ENCODE results near the gene MMAA.
"Not testable (repeated sequence)": the region's sequence is repeated elsewhere in the genome, so short reads cannot be mapped to it uniquely, and the experiment has no call there.

MMAA gene

DNA sequence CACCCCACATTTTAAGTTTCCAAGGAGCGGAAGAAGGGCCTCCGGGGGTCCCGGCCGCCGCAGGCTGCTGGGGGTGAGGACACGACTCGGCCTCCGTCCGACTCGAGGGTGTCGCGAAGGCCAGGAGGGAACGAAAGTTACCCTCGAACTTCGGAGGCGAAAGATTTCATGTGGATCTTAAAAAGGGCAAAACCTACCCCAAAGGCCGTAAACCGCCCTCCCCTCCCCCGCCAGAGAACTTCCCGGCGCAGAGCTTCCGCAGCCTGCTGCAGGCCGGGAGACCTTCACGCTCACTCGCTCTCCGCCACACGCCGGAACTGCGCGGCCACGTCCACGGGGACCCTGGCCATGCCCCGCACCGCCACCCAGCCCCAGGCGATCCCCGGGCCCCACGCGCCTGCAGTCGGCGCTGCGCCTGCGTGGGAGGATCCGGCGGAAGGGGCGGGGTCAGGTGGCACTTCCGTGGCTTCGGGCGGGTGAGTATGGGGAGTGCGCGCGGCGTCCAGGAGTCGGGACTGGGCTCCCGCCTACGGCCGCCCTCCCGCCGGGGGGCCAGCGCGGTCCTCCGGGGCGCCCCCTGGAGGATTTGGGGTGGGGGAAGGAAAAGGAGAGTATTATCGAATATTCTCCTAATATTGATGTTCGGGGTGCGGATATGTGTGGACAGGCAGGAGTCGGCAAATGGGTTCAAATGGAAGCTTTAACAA lies at the start of gene MMAA:
TSS of gene MMAA (plus strand) at position 454 of the 707 bp plus-strand sequence. CDS start 19,755 bp downstream, outside the sequence.
- DNase-seq (ENCODE audit: low spot score), result peak; percentile 98

DNA sequence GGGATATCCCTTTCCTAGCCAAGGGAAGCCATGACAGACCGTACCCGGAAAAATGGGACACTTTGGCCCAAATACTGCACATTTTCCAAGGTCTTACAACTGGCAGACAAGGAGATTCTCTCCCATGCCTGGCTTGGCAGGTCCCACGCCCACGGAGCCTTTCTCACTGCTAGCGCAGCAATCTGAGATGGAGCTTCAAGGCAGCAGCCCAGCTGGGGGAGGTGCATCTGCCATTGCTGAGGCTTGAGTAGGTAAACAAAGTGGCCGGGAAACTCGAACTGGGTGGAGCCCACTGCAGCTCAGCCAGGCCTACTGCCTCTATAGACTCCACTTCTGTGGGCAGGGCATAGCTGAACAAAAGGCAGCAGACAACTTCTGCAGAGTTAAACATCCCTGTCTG lies 44.6 kb upstream of the MMAA start:
- DNase-seq (ENCODE audit: low spot score), result not testable (repeated sequence)

DNA sequence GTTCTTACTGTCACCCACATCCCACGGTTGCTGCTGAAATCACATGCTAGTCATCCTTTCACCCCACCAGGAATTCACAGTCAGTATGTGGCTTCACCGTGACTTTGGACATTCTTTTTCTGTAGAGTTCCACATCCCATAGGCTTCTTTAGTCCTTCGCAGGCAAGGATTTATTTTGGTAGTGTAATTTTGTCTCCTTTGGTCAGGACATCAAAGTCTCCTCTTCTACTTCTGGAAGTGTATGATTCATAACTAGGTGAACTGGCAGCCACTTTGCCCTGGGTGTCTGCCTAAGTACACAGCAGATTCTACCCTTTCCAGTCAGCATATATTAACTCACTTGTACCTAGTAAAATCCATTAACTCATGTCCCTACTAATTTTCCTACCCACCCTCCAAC lies 38.3 kb upstream of the MMAA start:
- DNase-seq (ENCODE audit: low spot score), result no peak

DNA sequence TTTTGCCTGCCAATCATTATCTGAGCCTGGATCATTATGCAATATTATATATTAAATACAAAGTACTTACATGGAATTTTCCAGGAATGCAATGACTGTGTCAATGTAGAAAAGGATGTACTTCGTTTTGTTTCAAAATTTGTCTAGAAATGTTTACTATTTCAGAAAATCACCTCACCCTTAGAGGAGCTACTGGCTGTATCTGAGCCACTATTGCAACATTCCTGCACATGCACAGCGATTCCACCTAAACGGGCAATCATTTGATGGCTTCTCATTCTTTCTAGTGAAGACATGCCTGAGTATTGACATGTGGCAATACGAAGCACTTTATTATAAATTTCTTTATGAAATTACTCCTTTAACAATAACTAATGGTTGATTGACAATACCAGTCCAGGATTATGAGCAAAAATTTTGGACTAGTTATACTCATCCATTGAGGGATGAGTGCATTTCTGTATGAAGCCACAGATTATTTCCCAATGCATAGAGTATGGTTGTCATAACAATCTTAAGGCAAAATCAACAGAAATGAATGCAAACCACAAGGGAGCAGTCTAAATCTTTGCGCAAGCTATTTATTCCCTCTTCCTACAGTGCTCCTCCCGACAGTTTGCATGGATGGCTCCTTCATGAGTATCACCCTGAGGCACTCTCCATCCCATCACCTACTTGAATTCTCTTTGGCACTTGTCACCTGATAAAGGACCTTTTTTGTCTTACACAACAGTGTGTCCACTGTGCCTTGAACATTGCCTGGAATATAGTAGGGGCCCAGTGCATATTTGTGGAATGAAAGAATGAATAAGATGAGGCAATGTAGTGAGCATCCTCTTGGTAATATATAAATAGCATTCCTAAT lies 35.8 kb upstream of the MMAA start:
- DNase-seq (ENCODE audit: low spot score), result no peak

DNA sequence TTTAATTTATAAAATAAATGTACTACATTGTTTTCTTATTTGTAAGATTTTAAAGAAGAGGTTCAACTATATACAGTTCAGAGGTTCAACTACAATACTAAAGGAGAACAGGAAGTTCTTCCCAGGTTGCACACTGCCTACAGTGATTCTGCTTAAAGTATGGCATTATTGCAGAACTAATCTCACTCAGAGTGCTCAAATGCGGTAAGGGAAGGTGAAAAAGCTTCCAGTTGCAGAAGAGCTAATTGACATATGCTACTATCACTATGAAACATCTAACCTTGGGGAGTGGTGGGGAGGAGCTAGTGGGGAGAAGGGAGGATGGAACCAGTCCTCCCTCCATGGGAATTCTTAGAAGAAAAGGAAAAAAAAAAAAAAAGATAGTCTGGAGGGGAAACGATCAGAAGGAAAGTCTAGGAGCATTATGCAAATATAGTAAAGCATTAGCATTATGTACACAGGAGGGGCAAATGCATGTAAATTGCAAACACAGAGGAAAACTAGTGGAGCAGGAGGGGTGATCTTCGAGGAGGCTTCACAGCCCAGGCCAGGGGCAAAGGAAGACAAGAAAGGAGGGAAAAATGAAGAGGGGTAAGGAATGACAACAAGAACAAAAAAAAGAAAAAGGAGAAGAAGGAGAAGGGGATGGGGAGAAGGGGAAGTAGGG lies 32.0 kb upstream of the MMAA start:
- no peak for DNase-seq (ENCODE audit: low spot score)

DNA sequence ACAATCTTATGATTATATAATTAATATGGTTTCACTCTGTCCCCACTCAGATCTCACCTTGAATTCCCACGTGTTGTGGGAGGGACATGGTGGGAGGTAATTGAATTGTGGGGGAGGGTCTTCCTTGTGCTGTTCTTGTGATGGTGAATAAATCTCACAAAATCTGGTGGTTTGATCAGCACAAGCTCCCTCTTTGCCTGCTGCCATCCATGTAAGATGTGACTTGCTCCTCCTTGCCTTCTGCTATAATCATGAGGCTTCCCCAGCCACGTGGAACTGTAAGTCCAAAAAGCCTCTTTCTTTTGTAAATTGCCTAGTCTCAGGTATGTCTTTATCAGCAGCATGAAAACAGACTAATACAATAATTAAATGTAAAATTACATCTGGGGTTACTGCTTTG lies 29.8 kb upstream of the MMAA start:
- DNase-seq (ENCODE audit: low spot score), result not testable (repeated sequence)

DNA sequence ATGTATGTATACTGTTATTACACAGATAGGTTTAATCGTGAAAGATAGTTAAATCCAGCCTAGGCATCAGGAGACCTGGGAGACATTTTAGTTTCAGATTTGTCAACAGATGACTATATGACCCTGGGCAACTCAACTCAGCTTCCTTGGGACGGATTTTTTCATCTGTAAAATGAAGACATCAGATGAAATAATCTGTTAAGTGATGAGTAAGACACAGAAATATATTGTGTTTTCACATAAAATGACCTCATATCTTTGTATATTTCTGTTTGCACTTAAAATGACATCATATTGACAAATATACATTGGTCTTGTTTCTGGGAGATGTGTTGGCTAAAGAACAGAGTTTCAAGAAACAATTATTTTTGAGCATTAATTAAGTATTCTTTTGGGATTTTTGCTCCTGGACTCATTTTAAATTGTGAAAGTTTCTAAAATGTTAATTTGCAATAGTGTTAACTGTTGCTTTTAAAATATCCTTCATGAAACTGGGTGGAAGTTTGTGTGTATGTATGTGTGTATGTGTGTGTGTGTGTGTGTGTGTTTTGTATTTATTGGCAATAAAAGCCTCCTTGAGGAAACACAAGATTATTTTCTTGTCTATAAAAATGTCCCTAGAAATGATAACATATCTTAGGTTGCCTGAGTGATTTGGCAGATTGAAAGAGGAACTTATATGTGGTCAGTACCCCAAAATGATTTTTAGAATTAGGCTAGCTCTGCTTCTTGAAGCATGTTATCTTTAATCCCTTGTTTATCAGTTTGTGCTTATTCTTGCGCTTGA lies 29.1 kb upstream of the MMAA start:
- DNase-seq (ENCODE audit: low spot score), result no peak

DNA sequence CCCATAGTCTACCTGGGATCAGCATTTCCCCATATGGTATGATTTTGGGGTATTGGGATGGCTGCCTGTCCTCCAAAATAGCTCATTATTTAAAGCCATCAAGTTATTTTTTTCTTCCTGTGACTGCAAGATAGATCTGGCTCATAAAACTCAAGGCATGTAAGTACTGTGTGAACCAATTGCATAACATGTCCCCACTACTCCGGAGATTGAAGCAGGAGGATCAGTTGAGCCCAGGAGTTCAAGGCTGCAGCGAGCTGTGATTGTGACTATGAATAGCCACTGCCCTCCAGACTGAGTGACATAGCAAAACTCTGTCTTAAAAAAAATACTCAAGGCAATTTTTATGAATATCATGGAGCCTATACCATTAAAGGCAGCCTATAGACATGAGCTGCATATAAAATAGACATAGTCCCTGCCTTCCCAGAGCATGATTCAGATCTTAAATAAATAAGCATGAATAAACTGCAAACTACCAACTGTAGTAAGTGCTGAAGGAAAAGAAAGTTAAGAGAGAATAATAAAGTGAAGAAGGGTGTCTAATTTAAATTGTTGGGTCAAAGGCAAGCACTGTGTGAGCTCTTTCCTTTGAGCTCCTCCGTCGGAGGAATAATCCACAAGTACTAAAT lies 16.9 kb upstream of the MMAA start:
- no peak for DNase-seq (ENCODE audit: low spot score)

DNA sequence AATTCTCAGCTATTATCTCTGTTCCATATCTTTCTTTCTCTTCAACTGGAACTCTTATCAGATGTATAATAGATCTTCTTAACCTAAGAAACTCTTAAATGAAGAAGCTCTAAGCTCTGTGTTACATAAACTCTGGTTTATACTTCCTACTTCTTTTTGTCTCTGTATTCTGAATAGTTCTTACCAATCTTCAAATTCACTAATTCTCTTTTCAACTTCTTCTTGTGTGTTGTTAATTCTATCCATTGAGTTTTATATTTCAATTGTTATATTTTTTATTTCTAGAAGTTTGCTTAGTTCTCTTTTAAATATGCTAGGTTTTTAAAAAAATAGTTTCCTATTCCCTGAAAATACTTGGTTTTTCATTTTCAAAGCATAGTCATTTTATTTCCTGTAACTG lies 13.2 kb upstream of the MMAA start:
- no peak for DNase-seq (ENCODE audit: low spot score)

DNA sequence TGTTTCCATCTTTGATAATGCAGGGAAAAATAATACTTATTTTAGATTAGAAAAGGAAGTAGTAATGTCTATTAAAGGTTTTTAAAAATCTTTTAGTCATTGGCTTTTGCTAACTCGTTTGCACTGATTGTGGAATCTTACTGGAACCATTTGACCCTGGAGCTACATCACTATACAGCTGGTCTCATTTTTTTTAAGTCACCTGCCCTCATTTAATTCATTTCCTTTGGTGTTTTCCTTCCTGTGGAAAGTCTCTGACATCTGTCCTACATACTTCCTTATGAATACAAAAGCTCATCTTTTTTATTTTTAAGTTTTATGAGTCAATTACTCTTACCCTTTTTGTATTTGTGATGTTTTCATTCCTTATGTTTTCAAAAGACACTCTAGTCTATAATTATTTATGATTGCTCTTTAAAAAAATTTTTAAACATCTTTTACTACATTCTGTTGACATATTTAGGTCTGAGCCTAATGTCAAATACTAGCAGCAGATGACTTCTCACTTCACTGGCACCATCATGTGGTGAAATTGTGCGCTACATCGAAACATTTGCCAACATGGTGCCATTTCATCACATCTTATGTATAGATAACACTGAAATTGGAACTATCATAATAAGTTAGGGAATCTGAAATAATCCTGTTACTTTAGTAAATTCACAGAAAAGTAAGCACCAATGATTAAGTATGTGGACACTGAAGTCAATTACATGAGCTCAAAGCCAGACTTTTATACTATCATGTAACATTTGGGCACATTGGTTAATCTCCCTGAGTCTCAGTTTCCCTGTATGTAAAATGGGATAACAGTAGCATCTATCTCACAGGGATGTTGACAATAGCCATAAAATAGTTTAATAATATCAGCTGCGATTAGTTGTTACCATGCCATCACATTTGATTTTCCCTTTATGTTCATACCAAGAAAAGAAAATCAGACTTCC lies 9.4 kb upstream of the MMAA start:
- peak; percentile 62 for DNase-seq (ENCODE audit: low spot score)

DNA sequence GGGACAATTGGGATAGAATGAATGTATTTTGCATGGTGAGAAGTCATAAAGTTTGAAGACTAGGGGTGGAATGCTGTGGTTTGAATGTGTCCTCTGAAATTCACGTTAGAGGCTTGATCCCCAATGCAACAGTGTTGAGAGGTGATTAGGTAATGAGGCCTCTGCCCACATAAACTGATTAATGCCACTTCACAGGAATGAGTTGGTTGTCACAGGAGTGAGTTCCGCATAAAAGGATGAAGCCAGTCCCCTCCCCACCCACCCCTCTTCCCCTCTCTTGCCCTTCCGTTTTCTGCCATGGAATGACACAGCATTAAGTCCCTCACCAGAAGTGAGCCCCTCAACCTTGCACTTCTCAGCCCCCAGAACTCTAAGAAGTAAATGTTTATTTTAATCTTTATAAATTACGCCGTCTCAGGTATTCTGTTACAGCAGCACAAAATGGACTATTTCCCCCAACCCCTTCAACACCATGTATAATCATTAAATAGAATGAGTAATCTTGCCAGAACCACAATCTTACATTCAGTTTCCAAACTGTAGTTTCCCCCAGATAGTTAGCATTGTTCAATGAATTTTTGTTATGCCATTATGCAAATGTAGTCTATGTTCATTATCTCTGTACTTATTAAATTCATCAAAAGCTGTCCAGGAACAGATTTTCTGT lies 5.5 kb upstream of the MMAA start:
- DNase-seq (ENCODE audit: low spot score), result no peak

DNA sequence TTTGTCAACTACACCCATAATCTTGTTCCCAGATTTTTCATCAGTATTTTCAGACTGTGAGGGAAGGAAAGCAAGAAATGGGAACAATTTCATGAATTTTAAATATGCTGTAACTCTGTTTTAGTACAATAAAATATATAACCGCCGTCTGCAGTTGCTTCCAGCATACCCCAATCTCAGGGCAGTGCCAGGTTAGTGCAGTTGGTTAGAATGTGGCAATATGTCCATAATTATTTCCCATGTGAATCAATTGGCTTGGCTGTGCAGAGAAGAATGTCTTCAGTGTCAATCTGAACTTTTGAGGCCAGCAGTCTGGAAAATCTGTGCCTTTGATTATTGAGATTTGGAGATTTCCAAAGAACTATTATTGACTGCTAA lies 5.0 kb upstream of the MMAA start:
- no peak for DNase-seq (ENCODE audit: low spot score)

DNA sequence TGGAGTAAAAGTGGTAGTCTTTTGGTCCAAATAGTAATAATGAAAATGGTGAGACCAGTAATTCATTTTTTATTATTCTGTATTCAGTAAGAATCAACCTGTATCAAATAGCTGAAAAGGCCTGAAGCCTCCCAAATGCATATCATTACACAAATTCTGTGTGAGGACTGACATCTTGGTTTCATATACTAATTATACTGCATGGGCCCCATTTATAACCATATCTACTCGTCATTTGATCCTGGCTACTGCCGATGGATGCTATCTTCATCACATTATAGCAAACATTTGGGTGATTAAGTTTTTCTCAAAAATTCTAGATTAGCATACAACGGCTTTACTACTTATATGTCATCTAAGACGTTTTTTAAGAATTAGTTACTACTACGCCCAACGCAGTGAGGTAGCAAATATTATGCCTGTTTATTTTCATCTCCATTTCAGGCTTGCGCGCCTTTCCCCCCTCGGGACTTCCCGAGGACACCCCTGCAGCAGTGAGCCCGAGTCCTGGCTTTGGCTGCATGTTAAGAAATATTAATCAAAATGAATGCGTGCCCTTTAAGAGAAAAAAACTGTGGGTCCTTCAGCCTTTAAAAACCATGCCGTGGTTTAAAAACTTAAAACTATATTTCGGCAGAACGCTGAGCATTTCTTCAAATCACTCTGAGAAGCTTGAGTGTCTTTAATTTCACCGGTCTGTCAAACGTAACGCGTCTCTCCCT lies 814 bp upstream of the MMAA start:
- peak; percentile 12 for DNase-seq (ENCODE audit: low spot score)

DNA sequence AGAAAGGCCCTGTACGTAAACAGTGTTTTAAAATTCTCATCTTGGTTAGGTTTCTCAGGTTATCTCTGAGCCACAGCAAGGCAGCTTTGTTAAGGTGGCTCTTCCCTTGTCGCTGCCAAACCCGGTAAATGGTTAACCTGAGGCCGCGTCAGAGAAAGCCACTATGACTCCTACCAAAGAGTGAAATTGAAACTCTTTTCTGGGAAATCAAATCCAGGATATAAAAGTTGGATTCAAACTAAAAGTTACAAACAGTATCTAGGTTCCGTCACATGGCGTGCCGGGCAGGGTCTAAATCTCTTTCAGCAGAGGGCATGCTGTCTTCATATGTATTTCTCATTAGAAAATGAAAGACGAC lies 433 bp downstream of the MMAA start:
- peak; percentile 12 for DNase-seq (ENCODE audit: low spot score)

DNA sequence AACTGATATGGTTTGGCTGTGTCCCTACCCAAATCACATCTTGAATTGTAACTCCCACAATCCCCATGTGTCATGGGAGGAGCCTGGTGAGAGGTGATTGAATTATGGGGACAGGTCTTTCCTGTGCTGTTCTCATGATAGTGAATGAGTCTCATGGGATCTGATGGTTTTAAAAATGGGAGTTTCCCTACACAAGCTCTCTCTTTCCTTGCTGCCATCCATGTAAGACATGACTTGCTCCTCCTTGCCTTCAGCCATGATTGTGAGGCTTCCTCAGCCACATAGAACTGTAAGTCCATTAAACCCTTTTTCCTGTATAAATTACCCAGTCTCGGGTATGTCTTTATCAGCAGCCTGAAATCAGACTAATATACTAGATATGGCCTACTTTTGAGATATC lies 2.9 kb downstream of the MMAA start:
- DNase-seq (ENCODE audit: low spot score), result not testable (repeated sequence)

DNA sequence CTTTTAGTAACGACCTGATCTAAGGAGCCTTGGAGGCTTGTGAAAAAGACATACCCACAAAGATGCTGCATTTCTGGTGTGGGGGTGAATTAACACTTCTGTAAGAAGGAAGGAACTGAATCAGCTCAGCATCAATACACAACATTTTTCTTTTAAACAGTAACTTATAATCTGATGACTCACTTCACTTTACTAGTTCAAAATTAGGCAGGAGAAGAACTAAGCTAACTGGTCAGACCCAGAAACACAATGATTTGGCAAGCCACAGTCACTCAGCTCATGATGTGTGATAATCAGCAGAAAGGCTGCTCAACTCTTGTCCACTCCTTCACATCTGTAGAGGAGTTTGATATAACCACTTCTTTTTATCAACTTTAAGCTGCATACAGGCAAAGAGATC lies 4.6 kb downstream of the MMAA start:
- peak; percentile 6 for DNase-seq (ENCODE audit: low spot score)

DNA sequence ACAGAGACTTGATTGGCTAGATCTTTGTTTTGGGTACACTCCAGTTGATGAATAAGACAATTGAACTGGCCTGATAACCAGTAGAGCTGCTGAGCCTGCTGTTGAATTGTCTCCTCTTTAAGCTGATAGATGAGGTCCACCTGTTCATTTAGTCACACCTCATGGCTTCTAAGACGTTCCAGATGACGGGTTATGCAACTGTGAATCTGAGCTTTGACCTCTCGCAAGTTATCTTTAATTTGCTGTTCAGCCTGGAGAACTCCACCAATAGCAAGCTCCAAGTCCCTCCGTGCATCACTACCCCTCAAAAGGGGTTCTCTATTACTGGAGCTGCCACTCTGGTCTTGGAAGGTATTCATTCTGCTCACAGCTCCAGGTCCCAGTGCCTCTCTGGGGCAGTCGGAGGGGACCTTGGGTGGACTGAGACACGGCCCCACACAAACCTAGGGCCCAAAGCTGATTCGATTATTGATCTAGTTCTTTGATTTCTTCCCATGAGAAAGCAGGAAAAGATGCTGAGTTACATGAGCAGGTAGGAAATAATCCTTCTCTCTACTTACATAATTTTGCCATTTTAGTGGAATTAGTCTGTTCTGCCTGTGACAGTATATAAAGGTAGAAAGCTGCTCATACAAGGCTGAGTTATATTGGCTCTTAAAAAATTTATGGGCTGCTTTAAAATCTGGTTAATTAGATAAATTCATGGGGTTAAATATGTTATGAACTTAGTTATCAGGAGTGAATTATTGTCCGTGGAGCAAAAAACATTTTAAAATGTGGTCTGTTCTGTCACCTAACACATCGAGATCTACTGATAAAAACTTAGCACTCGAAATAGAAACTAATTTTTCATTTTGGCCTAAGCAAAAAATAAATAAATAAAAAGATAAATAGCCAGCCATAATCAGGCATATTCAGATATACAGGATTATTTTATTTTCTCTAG lies 6.8 kb downstream of the MMAA start:
- no peak for DNase-seq (ENCODE audit: low spot score)

DNA sequence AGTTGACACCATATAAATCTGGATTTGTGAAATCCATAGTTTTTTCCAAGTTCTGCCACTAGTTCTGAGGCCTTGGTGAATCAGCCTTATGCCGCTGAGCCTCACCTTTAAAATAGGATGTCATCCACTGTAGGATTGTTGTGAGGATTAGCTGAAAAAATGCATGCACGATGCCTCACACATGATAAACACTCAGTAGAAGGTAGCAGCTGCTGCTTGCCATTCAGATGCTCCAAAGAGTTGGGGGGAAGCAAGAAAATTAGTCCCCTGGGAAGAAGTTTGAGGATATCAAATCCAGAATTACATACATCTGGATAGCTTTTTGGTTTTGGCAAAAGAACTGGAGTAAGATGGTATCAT lies 7.4 kb downstream of the MMAA start:
- no peak for DNase-seq (ENCODE audit: low spot score)
